CD14-positive monocyte (primary cell): ENCODE results near the gene GFI1B. TPM values are rescaled to one million over a fixed set of nuclear protein-coding genes. Genes with fewer than 3 reads are reported as not detected.

ENCODE experiments used
- DNase-seq, 3 donors: peaks; one replicate each; pipeline ENCODE4 v3.0.0-alpha.2; 2011 to 2022
- H2AFZ ChIP-seq: 2 replicates; pipeline ENCODE4 v1.6.0; 2012; ENCODE audit warnings: mild to moderate bottlenecking, low read depth, low read length, inconsistent platforms; ENCODE audit not compliant: insufficient read depth, poor library complexity, severe bottlenecking
- H3K27ac ChIP-seq, 2 donors: 1 replicate in 1 of 2; 2 replicates in 1 of 2; pipeline ENCODE4 v1.5.1; 2012 to 2013; ENCODE audit warnings: low read length in 2 of 2, control low read depth in 1 of 2, inconsistent platforms in 1 of 2, low read depth in 1 of 2, mild to moderate bottlenecking in 1 of 2
- H3K27me3 ChIP-seq, 2 donors: one replicate each; pipeline versions ENCODE4 v1.6.0 to v1.6.1; 2011 to 2013; ENCODE audit warnings: low read length in 2 of 2; ENCODE audit not compliant: control insufficient read depth in 2 of 2, insufficient read depth in 2 of 2
- H3K36me3 ChIP-seq, 2 donors: replicated peaks in 1 of 2; 1 replicate in 1 of 2; 2 replicates in 1 of 2; pipeline versions ENCODE4 v1.5.1 to v1.6.1; 2012 to 2013; ENCODE audit warnings: low read length in 2 of 2, control low read depth in 1 of 2, inconsistent platforms in 1 of 2, mild to moderate bottlenecking in 1 of 2; ENCODE audit not compliant: insufficient read depth in 2 of 2, control insufficient read depth in 1 of 2
- H3K4me1 ChIP-seq, 2 donors: 1 replicate in 1 of 2; 2 replicates in 1 of 2; pipeline versions ENCODE4 v1.5.1 to v1.6.1; 2012 to 2013; ENCODE audit warnings: low read length in 2 of 2, control low read depth in 1 of 2, inconsistent platforms in 1 of 2, mild to moderate bottlenecking in 1 of 2, moderate library complexity in 1 of 2; ENCODE audit not compliant: insufficient read depth in 2 of 2, control insufficient read depth in 1 of 2
- H3K4me2 ChIP-seq: replicated peaks from 2 replicates; pipeline ENCODE3; 2012; ENCODE audit warnings: low read length, moderate library complexity, mild to moderate bottlenecking; ENCODE audit not compliant: poor library complexity, severe bottlenecking; ENCODE audit errors: extremely low read depth
- H3K4me3 ChIP-seq, 3 experiments: fragments of 200-600 bp in 1 of 3; sonication (generic) in 1 of 3; replicated peaks in 1 of 3; 1 replicate in 2 of 3; 2 replicates in 1 of 3; pipeline ENCODE4 v1.5.1; 2011 to 2013; ENCODE audit warnings: low read length in 3 of 3, mild to moderate bottlenecking in 3 of 3, control low read depth in 2 of 3, low read depth in 2 of 3, inconsistent platforms in 1 of 3, moderate library complexity in 1 of 3
- H3K79me2 ChIP-seq: 2 replicates; pipeline ENCODE4 v1.6.0; 2012; ENCODE audit warnings: mild to moderate bottlenecking, control low read depth, inconsistent platforms, low read length, moderate library complexity; ENCODE audit not compliant: insufficient read depth
- H3K9ac ChIP-seq: 2 replicates; pipeline ENCODE4 v1.6.0; 2017; ENCODE audit warnings: low read length, mild to moderate bottlenecking; ENCODE audit not compliant: insufficient read depth, poor library complexity, severe bottlenecking
- H3K9me3 ChIP-seq, 2 donors: replicated peaks in 1 of 2; 1 replicate in 1 of 2; 2 replicates in 1 of 2; pipeline versions ENCODE4 v1.5.1 to v1.6.1; 2012 to 2013; ENCODE audit warnings: low read length in 2 of 2, control low read depth in 1 of 2; ENCODE audit not compliant: control insufficient read depth in 1 of 2, insufficient read depth in 1 of 2
- H4K20me1 ChIP-seq: 2 replicates; pipeline ENCODE4 v1.6.0; 2012; ENCODE audit warnings: mild to moderate bottlenecking, low read length, control low read depth, moderate library complexity; ENCODE audit not compliant: insufficient read depth
- H3K27ac Mint-ChIP-seq, 7 donors: one replicate each; pipeline ENCODE4 v1.8.0; 2020; ENCODE audit warnings: mild to moderate bottlenecking in 7 of 7, mixed read lengths in 7 of 7, moderate library complexity in 6 of 7, inconsistent platforms in 2 of 7
- H3K27me3 Mint-ChIP-seq, 3 donors: one replicate each; pipeline ENCODE4 v1.8.0; 2021 to 2022; ENCODE audit warnings: low read depth in 3 of 3, mild to moderate bottlenecking in 3 of 3, mixed read lengths in 3 of 3, moderate library complexity in 3 of 3, inconsistent platforms in 1 of 3
- H3K36me3 Mint-ChIP-seq, 2 donors: one replicate each; pipeline ENCODE4 v1.8.0; 2020; ENCODE audit warnings: mixed read lengths in 2 of 2, inconsistent platforms in 1 of 2, mild to moderate bottlenecking in 1 of 2
- H3K4me1 Mint-ChIP-seq: one replicate; pipeline ENCODE4 v1.8.0; 2020; ENCODE audit warnings: mild to moderate bottlenecking, mixed read lengths
- H3K4me3 Mint-ChIP-seq, 2 donors: one replicate each; pipeline ENCODE4 v1.8.0; 2020; ENCODE audit warnings: mild to moderate bottlenecking in 2 of 2, mixed read lengths in 2 of 2, moderate library complexity in 1 of 2
- H3K9me3 Mint-ChIP-seq, 7 donors: one replicate each; pipeline ENCODE4 v1.8.0; 2020 to 2022; ENCODE audit warnings: mixed read lengths in 7 of 7, mild to moderate bottlenecking in 6 of 7, moderate library complexity in 6 of 7, inconsistent platforms in 2 of 7
- CTCF ChIP-seq: fragments of 200-600 bp; IDR thresholded peaks from one replicate; pipeline ENCODE4 v1.8.0; 2022; ENCODE audit warnings: antibody characterized with exemption, mild to moderate bottlenecking
- WGBS: methylation state at CpG from one replicate; pipeline ENCODE4 v1.1.5; 2013; ENCODE audit warnings: missing lambda C conversion rate; ENCODE audit not compliant: insufficient coverage; 5-methylcytosine and 5-hydroxymethylcytosine counted together
- intact Hi-C, 2 donors: fragments of 100-400 bp; cut with micrococcal nuclease; formaldehyde crosslinking; loops; one replicate each; pipeline versions ENCODE4 v1.15.0 to v1.15.1; 2023
- polyA plus RNA-seq, 3 donors: library from polyadenylated mRNA; depleted of rRNA in 1 of 3; unstranded in 2 of 3; stranded (reverse) in 1 of 3; fragments of 300-500 nt in 2 of 3; fragments of >200 nt in 1 of 3; fragmentation: Illumina TruSeq in 2 of 3; gene quantifications; 1 replicate in 2 of 3; 2 replicates in 1 of 3; pipeline ENCODE4 v1.2.3, GENCODE V29; 2012 to 2021

Gene GFI1B
- polyA plus RNA-seq, 3 donors = 0.06 to 0.39 (median 0.21) TPM

GRCh38 chr9:132982458-132982857, 4.0 kb downstream of the GFI1B start:
- Histone ChIP-seq H3K4me1 (peaks cover 21 to 30% of the 10 kb centered on the region in 2 donors), H2AFZ (no peak overlapping the region), H3K4me3 (no peak overlapping the region), H3K79me2 (no peaks in the 10 kb centered on the region), H3K9ac (no peak overlapping the region), H3K4me2 (peak overlapping the region; percentile 16), H3K27me3 (peaks cover 27 to 40% of the 10 kb centered on the region in 2 donors), H4K20me1 (no peaks in the 10 kb centered on the region), H3K27ac (no peak overlapping the region), H3K9me3 (no peaks in the 10 kb centered on the region), H3K36me3 (no peaks in the 10 kb centered on the region)
- Mint-ChIP-seq H3K27me3 (peaks cover 30 to 88% (median 49%) of the 10 kb centered on the region in 3 donors), H3K4me3 (peak overlapping the region in 1 of 2 donors; percentile 30), H3K36me3 (peaks cover 5 to 6% of the 10 kb centered on the region in 2 donors), H3K4me1 (peaks cover 29% of the 10 kb centered on the region), H3K9me3 (peaks cover 3 to 14% (median 9%) of the 10 kb centered on the region in 7 donors), H3K27ac (peak overlapping the region in 2 of 7 donors; percentile 20 to 66)
- WGBS = 0% methylated on average over 4 of the region's 8 CpGs
- no peak for TF ChIP-seq CTCF
- DNase-seq = peak in 2 of 3 donors; percentile 16 to 32
- intact Hi-C loops = no loop called here

GRCh38 chr9:132983491-132984201, 5.2 kb downstream of the GFI1B start:
- Mint-ChIP-seq H3K4me1 (peaks cover 21% of the 10 kb centered on the region), H3K27ac (no peak overlapping the region), H3K36me3 (peaks cover 4% of the 10 kb centered on the region in 2 donors), H3K9me3 (peaks cover 3 to 13% (median 8%) of the 10 kb centered on the region in 7 donors), H3K4me3 (peak overlapping the region in 1 of 2 donors; percentile 79), H3K27me3 (peaks cover 27 to 77% (median 42%) of the 10 kb centered on the region in 3 donors)
- no peaks in the 10 kb centered on the region for H3K36me3 ChIP-seq
- no peak overlapping the region for H3K9ac ChIP-seq
- no peaks in the 10 kb centered on the region for H3K9me3 ChIP-seq
- H4K20me1 ChIP-seq = no peaks in the 10 kb centered on the region
- DNase-seq = no peak
- no peaks in the 10 kb centered on the region for H3K79me2 ChIP-seq
- H3K4me1 ChIP-seq = peaks cover 13 to 19% of the 10 kb centered on the region in 2 donors
- 52% methylated on average over 8 of the region's 11 CpGs for WGBS
- H3K4me2 ChIP-seq = no peak overlapping the region
- TF ChIP-seq CTCF = no peak
- intact Hi-C loops = no loop called here
- no peak overlapping the region for H3K27ac ChIP-seq
- H3K27me3 ChIP-seq = peaks cover 20 to 28% of the 10 kb centered on the region in 2 donors
- no peak overlapping the region for H3K4me3 ChIP-seq
- no peak overlapping the region for H2AFZ ChIP-seq
